ENCODE data around the gene TMEM119.
A peak's percentile ranks its signal among the peaks of the same experiment; 100 is the strongest.
"Not testable (repeated sequence)": the region's sequence is repeated elsewhere in the genome, so short reads cannot be mapped to it uniquely, and the experiment has no call there.

Gene TMEM119

GRCh38 chr12:108599541-108599940 lies 1.7 kb upstream of the TMEM119 start:
- DNase-seq = no peak

- no peak for DNase-seq
These were observed 818 bp upstream of the TMEM119 start for GRCh38 chr12:108598553-108599250.

GRCh38 chr12:108596854-108597558 lies 878 bp downstream of the TMEM119 start:
- DNase-seq = no peak

- DNase-seq = no peak
These were observed 1.9 kb downstream of the TMEM119 start for GRCh38 chr12:108595711-108596647.

DNA sequence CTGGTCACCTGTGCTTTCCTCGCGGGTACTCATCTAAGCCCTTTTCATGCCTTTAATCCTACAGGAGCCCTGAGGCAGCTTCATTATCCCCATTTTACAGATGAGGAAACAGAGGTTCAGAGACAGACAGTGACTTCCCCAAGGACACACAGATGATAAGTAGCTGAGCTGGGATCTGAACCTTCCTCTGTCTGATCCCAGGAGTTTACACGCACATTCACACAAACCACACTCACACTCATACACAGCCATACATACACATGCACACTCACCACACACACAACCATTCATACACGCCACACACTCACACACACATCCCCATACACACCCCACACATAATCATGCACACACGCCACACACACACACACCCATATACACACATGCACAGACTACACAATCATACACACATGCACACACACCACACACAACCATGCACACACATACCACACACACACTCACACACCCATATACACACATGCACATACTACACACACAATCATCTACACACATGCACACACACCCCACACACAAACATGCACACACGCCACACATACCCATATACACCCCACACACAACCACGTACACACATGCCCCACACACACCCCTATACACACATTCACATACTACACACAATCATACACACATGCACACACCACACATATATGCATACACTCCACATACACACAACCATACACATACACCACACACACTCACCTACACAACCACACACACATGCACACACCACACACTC lies 2.7 kb downstream of the TMEM119 start:
- no peak for DNase-seq

DNA sequence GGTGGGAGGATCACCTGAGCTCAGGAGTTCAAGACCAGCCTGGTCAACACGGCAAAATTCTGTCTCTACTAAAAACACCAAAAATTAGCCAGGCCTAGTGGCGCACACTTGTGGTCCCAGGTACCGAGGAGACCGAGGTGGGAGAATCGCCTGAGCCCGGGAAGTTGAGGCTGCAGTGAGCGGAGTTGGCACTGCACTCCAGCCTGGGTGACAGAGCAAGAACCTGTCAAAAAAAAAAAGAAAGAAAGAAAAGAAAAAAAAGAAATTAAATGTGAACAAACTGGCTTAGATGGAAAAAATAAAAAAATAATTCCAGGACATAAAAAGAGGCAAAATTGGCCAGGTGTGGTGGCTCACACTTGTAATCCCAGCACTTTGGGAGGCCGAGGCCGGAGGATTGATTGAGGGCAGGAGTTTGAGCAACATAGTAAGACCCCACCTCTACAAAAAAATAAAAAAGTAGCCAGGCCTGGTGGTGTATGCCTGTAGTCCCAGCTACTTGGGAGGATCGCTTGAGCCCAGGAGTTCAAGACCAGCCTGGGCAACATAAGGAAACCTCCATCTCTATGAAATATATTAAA lies 3.5 kb downstream of the TMEM119 start:
- no peak for DNase-seq

DNA sequence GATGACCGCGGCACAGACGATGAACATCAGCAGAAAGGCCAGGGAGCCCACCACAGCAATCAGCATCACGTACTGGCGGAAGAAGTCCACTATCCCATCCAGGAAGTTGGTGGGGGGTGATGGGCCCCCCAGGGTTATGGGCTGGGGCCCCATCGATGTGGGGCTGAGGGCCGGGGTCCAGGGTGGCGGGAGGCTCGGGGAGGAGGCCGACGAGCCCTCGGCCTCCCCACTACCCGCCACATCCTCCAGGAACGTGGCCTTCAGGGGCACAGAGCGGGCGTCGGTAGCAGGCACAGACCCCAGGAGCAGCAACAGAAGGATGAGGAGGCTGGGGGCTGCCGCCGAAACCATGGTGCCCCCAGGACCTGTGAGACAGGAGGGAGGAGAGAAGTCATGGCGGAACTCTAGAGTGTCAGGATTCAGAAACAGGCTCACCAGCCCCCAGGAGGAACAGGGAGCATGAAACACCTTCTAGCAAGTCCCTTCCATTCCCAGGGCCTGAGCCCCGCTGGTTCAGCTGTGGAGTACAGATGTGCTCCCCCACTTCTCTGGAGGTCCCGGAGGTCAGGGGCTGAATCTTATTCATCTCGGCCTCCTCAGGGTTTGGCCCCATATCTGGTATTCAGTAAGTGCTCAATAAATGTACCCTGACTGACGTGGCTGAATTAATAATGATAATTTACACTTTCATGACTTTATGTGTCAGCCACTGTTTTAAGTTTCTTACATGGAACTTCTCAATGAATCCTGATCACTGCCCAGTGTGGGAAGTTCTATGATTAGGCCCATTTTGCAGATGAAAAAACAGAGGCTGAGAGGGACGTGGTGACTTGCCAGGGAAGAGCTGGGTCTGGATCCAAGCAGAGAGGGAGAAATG lies 5.6 kb downstream of the TMEM119 start:
- DNase-seq = no peak

DNA sequence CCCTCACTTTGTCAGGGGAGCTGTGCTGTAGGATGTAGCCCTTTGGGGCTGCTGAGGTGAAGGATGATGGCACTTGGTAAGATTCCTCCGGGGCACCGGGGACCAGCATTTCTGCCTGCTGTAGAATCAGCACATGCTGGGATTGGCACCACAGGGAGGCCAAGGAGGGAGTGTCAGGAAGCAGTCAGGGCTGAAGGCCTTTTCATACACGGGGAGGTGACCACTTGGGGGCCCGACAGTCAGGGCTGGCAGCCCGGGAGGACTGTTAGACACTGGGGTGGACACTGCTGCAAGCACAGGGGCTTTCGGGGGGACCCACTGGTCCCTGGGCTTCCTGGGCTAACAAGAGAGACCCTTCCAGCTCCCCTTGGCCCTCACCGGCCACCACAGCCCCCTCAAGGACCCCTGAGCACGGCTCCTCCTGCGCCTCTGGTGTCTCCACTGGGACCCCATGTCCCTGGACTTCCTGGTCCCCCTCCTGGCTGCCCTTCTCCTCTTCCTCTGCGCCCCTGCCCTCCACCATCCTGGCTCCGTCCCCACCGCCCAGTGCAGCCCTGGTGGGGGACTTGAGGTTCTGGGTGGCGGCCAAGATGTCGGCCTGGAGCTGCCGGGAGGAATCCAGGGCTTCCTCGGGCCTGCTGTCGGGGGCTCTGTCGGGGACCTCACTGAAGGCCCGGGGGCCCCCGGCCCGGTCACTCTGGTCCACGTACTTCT lies 6.5 kb downstream of the TMEM119 start:
- no peak for DNase-seq

DNA sequence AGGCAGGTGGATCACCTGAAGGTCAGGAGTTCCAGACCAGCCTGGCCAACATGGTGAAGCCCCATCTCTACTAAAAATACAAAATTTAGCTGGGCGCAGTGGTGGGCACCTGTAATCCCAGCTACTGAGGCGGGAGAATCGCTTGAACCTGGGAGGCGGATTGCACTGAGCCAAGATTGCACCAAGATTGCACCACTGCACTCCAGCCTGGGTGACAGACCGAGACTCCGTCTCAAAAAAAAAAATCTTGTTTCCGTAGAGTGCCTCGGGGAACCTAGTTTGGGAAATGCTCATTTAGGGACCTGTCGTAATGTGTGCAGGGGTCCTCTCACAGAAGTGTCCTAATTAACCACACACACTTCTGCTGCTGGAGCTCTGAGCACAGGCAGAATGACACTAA lies 7.4 kb downstream of the TMEM119 start:
- DNase-seq = not testable (repeated sequence)

DNA sequence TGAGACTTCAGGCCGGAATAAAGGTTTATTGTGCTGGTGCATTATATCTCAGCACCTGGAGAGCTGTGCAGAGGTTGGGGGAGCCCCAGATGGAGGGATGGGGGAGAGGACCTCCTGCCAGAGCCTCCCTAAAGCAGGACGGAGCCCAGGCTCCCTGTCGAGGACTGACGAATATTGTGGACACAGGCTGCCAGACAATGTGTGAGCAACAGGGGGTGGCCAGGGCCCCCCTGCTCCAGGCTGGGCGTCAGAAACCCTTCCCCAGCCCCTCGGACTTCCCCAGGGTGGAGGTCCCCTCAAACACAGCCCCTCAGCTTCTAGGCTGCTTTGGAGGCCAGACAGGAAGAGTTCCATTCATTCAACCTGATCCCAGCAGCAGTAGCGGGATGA lies 8.0 kb downstream of the TMEM119 start:
- no peak for DNase-seq

GRCh38 chr12:108589028-108589839 lies 8.7 kb downstream of the TMEM119 start:
- no peak for DNase-seq

GRCh38 chr12:108587826-108588225 lies 10.1 kb downstream of the TMEM119 start:
- no peak for DNase-seq

GRCh38 chr12:108586306-108586705 lies 11.6 kb downstream of the TMEM119 start:
- no peak for DNase-seq

DNA sequence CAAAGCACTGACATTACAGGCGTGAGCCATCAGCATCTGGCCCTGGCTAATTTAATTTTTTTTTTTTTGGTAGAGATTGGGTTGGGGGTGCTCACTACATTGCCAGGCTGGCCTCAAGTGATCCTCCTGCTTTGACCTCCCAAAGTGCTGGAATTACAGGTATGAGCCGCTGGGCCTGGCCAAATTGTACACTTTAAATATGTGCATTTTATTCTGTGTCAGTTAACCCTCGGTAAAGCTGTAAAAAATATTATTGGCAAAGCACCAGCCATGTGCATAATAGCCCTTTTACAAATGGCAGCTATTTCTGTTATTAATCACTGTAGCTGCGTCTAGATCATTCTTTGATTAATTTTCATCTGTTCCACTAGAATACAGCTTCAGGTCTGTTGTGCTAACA lies 12.0 kb downstream of the TMEM119 start:
- no peak for DNase-seq

- DNase-seq = no peak
These were observed 13.3 kb downstream of the TMEM119 start for GRCh38 chr12:108584456-108585065.

GRCh38 chr12:108583991-108584390 lies 13.9 kb downstream of the TMEM119 start:
- DNase-seq = peak; percentile 12

GRCh38 chr12:108582978-108583770 lies 14.7 kb downstream of the TMEM119 start:
- no peak for DNase-seq

DNA sequence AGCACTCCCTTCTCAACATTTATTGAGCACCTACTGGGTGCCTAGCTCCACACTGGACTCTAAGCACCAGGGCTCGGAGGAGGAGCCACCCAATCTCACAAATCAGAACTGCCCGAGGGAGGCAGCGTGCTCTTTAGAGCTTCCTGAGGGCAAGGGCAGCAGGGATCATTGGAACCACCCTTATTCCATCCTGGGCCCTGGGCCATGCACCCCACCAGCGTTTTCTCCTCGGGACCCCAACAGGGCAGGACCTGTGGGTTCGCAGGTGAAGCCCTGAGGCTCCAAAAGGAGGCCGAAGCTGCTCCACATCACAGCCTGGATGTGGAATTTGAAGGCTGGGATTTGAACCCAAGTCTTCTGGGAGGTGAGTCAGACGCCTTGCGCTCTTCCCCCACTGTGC lies 15.4 kb downstream of the TMEM119 start:
- DNase-seq = no peak

Data from NCI-H1417 treated with DMSO at 0.1 percent for 48 hours (cell line).